Stimulated activated CD8-positive, alpha-beta memory T cell treated with anti-CD3 and anti-CD28 coated beads, Interleukin-12 subunit alpha, Interleukin-12 subunit beta, amount 100 ng/mL, for 4 hours (primary cell): Measurements from ENCODE around the gene CFAP100.

ENCODE experiments used
- DNase-seq: peaks from one replicate; pipeline ENCODE4 v3.0.0-alpha.2; 2020; ENCODE audit warnings: low read depth

The CFAP100 gene

GRCh38 chr3:126421573-126422119 lies 26.9 kb downstream of the CFAP100 start:
- DNase-seq: no peak

DNA sequence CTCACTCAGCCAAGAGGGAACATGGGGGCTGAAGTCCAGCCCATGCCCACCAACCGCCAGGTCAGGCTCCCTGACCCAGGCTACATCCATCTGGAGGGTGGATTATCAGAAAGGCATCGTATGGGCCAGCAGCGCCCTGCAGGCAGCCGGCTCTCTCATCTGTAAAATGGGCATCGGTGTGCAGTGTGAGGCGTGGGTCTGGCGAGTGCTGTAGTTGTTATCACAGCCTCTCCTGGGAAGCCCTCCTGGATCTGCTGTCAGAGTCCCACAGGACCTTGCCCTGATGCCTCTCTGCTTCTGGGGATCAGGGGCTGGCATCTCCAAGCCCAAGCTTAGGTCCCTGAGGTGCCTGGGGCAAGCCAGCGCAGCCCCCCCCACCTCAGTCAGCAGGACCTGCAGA lies 27.4 kb downstream of the CFAP100 start:
- DNase-seq: no peak

DNA sequence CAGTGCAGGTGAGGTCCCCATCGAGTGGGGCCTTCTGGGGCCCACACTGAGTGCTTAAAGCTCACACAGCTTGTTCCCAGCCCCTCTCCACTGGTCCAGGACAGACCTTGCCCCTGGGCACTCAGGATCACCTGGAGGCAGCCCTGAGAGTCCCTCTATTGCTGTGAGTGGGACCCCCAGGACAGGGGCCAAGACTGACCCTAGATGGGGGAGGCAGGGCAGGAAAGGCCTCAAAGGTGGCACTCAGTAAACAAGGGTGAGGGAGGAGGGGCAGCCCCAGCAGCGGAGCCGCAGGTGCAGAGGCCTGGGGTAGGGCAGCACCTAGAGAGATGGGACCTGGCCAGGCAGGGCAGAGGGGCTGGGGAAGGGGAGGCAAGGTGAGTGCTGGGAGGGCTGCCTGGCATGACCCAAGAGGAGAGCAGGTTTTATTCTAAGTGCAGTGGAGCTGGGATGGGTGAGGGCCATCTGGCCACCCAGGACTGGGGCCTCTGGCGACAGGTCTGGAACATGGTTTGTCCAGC lies 27.9 kb downstream of the CFAP100 start:
- no peak for DNase-seq

DNA sequence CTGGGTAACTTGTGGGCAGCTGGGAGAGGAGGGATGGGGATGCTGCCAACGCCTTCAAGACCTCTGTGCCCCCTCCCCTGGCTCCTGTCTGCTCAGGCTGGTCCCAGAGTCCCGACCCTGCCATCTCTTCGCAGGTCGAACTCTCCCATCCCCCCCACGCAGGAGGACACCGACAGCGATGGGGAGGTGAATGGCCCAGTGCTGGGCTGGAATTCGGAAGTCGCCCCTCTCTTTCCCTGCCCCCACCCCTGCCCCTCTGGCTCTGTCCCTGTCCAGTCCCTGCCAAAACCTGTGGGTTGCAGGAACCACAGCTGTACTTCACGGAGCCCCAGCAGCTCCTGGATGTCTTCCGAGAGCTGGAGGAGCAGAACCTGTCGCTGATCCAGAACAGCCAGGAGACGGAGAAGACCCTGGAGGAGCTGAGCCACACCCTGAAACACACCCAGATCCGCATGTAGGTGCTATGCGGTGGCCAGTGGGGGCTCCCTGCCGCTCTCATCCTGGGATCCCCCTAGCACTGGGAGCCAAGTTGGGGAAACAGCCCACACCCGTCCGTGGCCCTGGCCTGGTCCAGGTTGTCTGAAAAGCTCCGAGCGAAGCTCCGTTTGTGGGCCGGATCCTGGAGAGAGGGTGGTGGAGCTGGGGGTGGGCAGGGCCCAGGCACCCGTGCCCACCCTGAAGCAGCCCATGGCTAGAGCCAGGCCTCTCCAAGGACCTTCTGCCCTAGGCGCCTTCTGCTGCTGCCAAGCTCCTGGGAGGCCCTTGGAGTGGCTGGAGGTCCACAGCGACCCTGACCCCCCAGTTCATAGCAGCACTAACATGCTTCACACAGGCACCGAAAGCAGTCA lies 28.7 kb downstream of the CFAP100 start:
- no peak for DNase-seq

GRCh38 chr3:126424039-126424717 lies 29.5 kb downstream of the CFAP100 start:
- no peak for DNase-seq

DNA sequence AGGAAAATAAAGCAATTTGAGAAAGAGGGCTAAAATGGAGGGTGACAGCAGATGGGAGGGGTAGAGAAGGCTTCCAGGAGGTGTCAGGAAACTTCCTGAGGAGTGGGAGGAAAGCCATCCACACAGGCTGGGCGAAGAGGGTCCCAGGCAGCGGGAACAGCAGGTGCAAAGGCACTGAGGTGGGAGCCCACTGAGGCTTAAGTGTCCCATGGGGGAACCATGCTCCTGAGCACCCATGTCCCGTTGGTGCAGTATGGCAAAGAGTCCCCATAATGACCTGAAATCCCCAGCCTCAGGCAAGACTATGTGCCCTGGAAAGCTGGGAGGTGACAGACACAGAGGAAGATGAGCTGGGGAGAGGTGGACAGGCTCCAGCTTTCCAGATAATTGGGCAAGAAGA lies 30.0 kb downstream of the CFAP100 start:
- DNase-seq: no peak

GRCh38 chr3:126431103-126431534 lies 36.4 kb downstream of the CFAP100 start:
- DNase-seq: no peak

DNA sequence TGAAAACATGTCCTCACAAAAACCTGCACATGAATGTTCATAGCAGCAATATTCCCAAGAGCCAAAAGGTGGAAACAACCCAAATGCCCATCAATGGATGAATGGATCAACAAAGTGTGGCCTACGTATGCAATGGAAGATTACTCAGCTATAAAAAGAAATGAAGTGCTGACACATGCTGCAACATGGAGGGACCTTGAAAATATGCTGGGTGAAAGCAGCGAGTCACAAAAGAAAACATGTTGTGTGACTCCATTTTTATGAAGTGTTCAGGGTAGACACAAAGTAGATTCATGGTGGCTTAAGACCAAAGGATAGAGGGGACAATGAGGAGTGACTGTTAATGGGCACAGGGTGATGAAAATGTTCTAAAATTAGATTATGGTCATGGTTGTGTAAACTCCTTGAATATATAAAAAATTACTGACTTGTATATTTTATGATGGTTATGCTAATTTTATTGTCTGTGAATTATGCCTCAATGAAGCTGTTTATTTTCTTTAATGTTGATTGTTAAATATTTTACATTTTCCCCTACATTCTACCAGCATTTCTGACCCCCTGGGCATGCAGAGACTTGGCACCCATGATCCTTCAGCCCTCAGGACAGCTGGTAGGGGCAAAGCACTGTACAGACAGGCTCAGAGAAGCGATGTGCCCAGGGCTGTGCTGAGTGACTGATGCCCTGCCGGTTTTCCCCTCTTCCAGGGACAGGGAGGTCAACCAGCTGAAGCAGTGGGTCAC lies 37.8 kb downstream of the CFAP100 start:
- no peak for DNase-seq

- no peak for DNase-seq
Measured at GRCh38 chr3:126433105-126433430, 38.4 kb downstream of the CFAP100 start.

- no peak for DNase-seq
Measured at GRCh38 chr3:126433496-126434263, 39.0 kb downstream of the CFAP100 start.

- no peak for DNase-seq
Measured at GRCh38 chr3:126434264-126434590, 39.5 kb downstream of the CFAP100 start.

- DNase-seq: no peak
Measured at GRCh38 chr3:126434931-126435411, 40.3 kb downstream of the CFAP100 start.

- DNase-seq: no peak
Measured at GRCh38 chr3:126435456-126436315, 41.0 kb downstream of the CFAP100 start.

GRCh38 chr3:126436826-126437717 lies 42.4 kb downstream of the CFAP100 start:
- no peak for DNase-seq

GRCh38 chr3:126438186-126438585 lies 43.5 kb downstream of the CFAP100 start:
- DNase-seq: no peak

- DNase-seq: no peak
Measured at GRCh38 chr3:126438746-126439145, 44.0 kb downstream of the CFAP100 start.

- no peak for DNase-seq
Measured at GRCh38 chr3:126439346-126439967, 44.7 kb downstream of the CFAP100 start.

- DNase-seq: no peak
Measured at GRCh38 chr3:126439968-126440708, 45.4 kb downstream of the CFAP100 start.

GRCh38 chr3:126440709-126440995 lies 45.9 kb downstream of the CFAP100 start:
- DNase-seq: no peak
